Measurements from ENCODE around the gene LRRC75B.
"Not testable (repeated sequence)": the region's sequence is repeated elsewhere in the genome, so short reads cannot be mapped to it uniquely, and the experiment has no call there.

The LRRC75B gene

GRCh38 chr22:24627911-24628310 lies 35.0 kb upstream of the LRRC75B start:
- H2AFZ ChIP-seq; H3K4me3 ChIP-seq (ENCODE audit: low read depth, low read length); H3K27ac ChIP-seq; H3K9me3 ChIP-seq (ENCODE audit: control insufficient read depth, low read length); H3K79me2 ChIP-seq; H3K4me2 ChIP-seq (ENCODE audit: low read length); H3K36me3 ChIP-seq (ENCODE audit: control insufficient read depth, insufficient read depth, low read length); H3K9ac ChIP-seq; H3K4me1 ChIP-seq; H3K27me3 ChIP-seq (ENCODE audit: control insufficient read depth, insufficient read depth, low read length): not testable (repeated sequence)

DNA sequence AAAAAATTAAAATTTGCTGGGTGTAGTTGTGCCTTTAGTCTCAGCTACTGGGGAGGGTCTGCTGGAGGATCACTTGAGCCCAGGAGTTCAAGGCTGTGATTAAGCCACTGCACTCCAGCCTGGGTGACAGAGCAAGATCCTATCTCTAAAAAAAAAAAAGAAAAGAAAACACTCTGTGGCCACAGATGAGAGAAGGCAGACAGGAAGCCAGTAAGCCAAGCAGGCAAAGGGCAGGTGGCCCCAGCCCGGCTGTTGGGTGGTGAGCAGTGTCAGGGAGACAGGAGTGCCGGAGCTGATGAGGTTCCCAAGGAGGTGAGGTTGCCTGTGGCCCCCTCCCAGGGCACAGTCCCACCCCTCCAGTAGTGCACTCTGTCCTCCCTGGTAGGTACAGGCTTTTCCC lies 29.7 kb upstream of the LRRC75B start:
- not testable (repeated sequence) for H2AFZ ChIP-seq; H3K4me2 ChIP-seq (ENCODE audit: low read length); H3K79me2 ChIP-seq; H3K9ac ChIP-seq; H3K27me3 ChIP-seq (ENCODE audit: control insufficient read depth, insufficient read depth, low read length); H3K36me3 ChIP-seq (ENCODE audit: control insufficient read depth, insufficient read depth, low read length); H3K9me3 ChIP-seq (ENCODE audit: control insufficient read depth, low read length); H3K27ac ChIP-seq; H3K4me1 ChIP-seq; H3K4me3 ChIP-seq (ENCODE audit: low read depth, low read length)

DNA sequence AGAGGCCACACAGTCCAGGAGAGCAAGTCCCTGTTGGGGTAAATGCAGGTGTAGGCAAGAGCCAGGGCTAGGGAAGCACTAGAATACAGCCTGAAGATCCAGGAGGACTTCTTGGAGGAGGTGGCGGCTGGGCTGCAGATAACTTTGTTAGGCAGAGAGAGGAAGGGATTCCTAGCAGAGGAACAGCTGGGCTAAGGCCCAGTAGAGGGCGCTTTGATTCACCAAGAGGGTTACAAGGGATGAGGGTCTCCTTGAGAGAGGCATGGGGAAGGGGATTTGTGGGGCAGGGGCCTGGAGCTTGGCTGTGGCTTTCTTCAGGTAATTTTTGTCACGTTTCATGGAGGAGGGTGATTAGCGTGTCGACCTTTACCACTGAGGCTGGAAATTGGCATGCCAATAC lies 28.4 kb upstream of the LRRC75B start:
- not testable (repeated sequence) for H3K4me3 ChIP-seq (ENCODE audit: low read depth, low read length); H3K27ac ChIP-seq; H3K9ac ChIP-seq; H2AFZ ChIP-seq; H3K79me2 ChIP-seq; H3K9me3 ChIP-seq (ENCODE audit: control insufficient read depth, low read length); H3K27me3 ChIP-seq (ENCODE audit: control insufficient read depth, insufficient read depth, low read length); H3K4me1 ChIP-seq; H3K4me2 ChIP-seq (ENCODE audit: low read length); H3K36me3 ChIP-seq (ENCODE audit: control insufficient read depth, insufficient read depth, low read length)

DNA sequence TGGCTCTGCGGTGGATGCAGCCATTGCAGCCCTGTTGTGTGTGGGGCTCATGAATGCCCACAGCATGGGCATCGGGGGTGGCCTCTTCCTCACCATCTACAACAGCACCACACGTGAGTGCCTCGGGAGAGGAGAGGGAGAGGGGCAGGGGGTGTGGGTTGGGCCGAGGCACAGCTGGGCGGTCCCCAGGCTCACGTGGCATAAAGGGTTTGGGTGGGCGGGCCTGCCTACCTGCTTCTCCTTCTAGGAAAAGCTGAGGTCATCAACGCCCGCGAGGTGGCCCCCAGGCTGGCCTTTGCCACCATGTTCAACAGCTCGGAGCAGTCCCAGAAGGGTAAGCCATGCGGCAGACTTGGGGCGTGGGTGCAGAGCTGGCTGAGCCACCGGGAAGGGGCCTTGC lies 21.9 kb upstream of the LRRC75B start:
- H3K36me3 ChIP-seq (ENCODE audit: control insufficient read depth, insufficient read depth, low read length); H3K9ac ChIP-seq; H2AFZ ChIP-seq; H3K79me2 ChIP-seq; H3K27me3 ChIP-seq (ENCODE audit: control insufficient read depth, insufficient read depth, low read length); H3K9me3 ChIP-seq (ENCODE audit: control insufficient read depth, low read length); H3K4me3 ChIP-seq (ENCODE audit: low read depth, low read length); H3K4me1 ChIP-seq; H3K4me2 ChIP-seq (ENCODE audit: low read length); H3K27ac ChIP-seq: not testable (repeated sequence)

- H3K4me2 ChIP-seq (ENCODE audit: low read length); H3K4me3 ChIP-seq (ENCODE audit: low read depth, low read length); H3K4me1 ChIP-seq; H2AFZ ChIP-seq; H3K9ac ChIP-seq; H3K9me3 ChIP-seq (ENCODE audit: control insufficient read depth, low read length); H3K79me2 ChIP-seq; H3K27me3 ChIP-seq (ENCODE audit: control insufficient read depth, insufficient read depth, low read length); H3K36me3 ChIP-seq (ENCODE audit: control insufficient read depth, insufficient read depth, low read length); H3K27ac ChIP-seq: not testable (repeated sequence)
These were observed 17.0 kb upstream of the LRRC75B start for GRCh38 chr22:24609888-24610287.

GRCh38 chr22:24608327-24608726 lies 15.5 kb upstream of the LRRC75B start:
- not testable (repeated sequence) for H3K79me2 ChIP-seq; H3K9me3 ChIP-seq (ENCODE audit: control insufficient read depth, low read length); H3K27me3 ChIP-seq (ENCODE audit: control insufficient read depth, insufficient read depth, low read length); H3K9ac ChIP-seq; H3K27ac ChIP-seq; H3K4me2 ChIP-seq (ENCODE audit: low read length); H3K4me3 ChIP-seq (ENCODE audit: low read depth, low read length); H2AFZ ChIP-seq; H3K36me3 ChIP-seq (ENCODE audit: control insufficient read depth, insufficient read depth, low read length); H3K4me1 ChIP-seq

GRCh38 chr22:24607429-24607983 lies 14.6 kb upstream of the LRRC75B start:
- not testable (repeated sequence) for H3K79me2 ChIP-seq; H3K36me3 ChIP-seq (ENCODE audit: control insufficient read depth, insufficient read depth, low read length); H3K4me2 ChIP-seq (ENCODE audit: low read length); H3K27me3 ChIP-seq (ENCODE audit: control insufficient read depth, insufficient read depth, low read length); H3K4me1 ChIP-seq; H2AFZ ChIP-seq; H3K9me3 ChIP-seq (ENCODE audit: control insufficient read depth, low read length); H3K9ac ChIP-seq; H3K27ac ChIP-seq; H3K4me3 ChIP-seq (ENCODE audit: low read depth, low read length)

- not testable (repeated sequence) for H3K4me3 ChIP-seq (ENCODE audit: low read depth, low read length); H3K79me2 ChIP-seq; H3K4me1 ChIP-seq; H3K27me3 ChIP-seq (ENCODE audit: control insufficient read depth, insufficient read depth, low read length); H3K27ac ChIP-seq; H2AFZ ChIP-seq; H3K4me2 ChIP-seq (ENCODE audit: low read length); H3K36me3 ChIP-seq (ENCODE audit: control insufficient read depth, insufficient read depth, low read length); H3K9ac ChIP-seq; H3K9me3 ChIP-seq (ENCODE audit: control insufficient read depth, low read length)
These were observed 13.5 kb upstream of the LRRC75B start for GRCh38 chr22:24606340-24606739.

- H3K79me2 ChIP-seq; H3K9ac ChIP-seq; H3K36me3 ChIP-seq (ENCODE audit: control insufficient read depth, insufficient read depth, low read length); H3K9me3 ChIP-seq (ENCODE audit: control insufficient read depth, low read length); H3K4me2 ChIP-seq (ENCODE audit: low read length); H3K27me3 ChIP-seq (ENCODE audit: control insufficient read depth, insufficient read depth, low read length); H2AFZ ChIP-seq; H3K4me1 ChIP-seq; H3K4me3 ChIP-seq (ENCODE audit: low read depth, low read length); H3K27ac ChIP-seq: not testable (repeated sequence)
These were observed 11.1 kb upstream of the LRRC75B start for GRCh38 chr22:24603770-24604629.

DNA sequence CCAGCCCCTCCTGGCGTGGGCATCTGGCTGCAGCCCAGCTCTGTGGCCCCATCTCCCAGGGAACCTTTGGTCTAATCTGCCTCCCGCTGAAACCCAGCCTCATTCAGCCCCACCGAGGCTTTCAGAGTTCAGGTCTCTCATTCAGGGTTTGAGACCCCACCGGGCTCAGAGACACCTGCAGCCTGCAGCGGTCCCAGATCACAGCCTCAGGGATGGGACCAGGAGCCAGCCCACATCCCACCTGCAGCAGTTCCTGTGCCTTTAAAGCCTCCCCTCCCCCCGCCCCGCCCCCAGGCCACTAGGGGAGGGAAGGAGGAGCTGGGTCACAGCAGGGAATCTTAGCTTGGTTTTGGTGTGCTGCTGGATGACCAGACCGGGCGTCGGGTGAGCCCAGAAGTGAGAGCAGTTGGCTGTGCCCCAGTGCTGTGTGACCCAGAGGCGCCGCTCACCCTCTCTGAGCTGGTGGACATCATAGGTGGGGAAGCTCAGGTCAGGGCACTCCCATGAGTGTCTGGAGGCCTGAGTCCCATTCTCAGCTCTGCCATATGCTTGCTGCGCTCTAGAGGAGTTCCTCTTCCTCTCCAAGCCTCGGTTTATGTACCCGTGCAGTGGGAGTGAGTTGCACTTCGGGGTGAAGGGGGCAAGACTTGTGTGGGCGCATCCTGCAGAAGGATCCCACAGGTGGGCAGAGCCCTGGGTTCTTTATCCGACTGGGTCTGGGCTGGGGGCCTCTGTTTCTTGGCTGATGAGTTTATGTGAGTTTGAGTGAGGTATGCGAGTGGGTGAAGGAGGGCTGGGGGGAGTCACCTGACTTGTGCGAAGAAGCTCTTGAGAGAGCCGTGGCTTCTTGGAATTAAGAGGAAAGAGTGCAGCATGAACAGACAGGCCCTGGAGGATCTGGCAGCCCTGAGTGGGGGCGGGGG lies 10.2 kb upstream of the LRRC75B start, which contains the start of gene GGT1:
Gene GGT1, plus strand, starts transcription at position 347 of the 923 bp plus-strand sequence. CDS start 7,889 bp downstream, outside the sequence.
- not testable (repeated sequence) for H3K9me3 ChIP-seq (ENCODE audit: control insufficient read depth, low read length); H2AFZ ChIP-seq; H3K27ac ChIP-seq; H3K4me1 ChIP-seq; H3K4me2 ChIP-seq (ENCODE audit: low read length); H3K36me3 ChIP-seq (ENCODE audit: control insufficient read depth, insufficient read depth, low read length); H3K9ac ChIP-seq; H3K27me3 ChIP-seq (ENCODE audit: control insufficient read depth, insufficient read depth, low read length); H3K79me2 ChIP-seq; H3K4me3 ChIP-seq (ENCODE audit: low read depth, low read length)

Measured in parathyroid adenoma (tissue), 2 donors.